HepG2 (cell line): Measurements from ENCODE around the gene FLT3LG. TPM values are rescaled to one million over a fixed set of nuclear protein-coding genes. Genes with fewer than 3 reads are reported as not detected.

Experiments used
- HDAC2 ChIP-seq: sonication (generic); formaldehyde crosslinking; IDR thresholded peaks from 2 replicates; pipeline ENCODE4 v1.4.0; 2020; ENCODE audit warnings: missing genetic modification reagents
- HNRNPLL ChIP-seq: fragments of 200-400 bp; formaldehyde crosslinking; IDR thresholded peaks from 2 replicates; pipeline ENCODE4 v1.6.1; 2017; ENCODE audit warnings: mild to moderate bottlenecking, low read depth, low read length; ENCODE audit not compliant: poor library complexity, severe bottlenecking
- HNRNPUL1 ChIP-seq: fragments of 200-400 bp; formaldehyde crosslinking; IDR thresholded peaks from 2 replicates; pipeline ENCODE4 v1.6.1; 2017; ENCODE audit warnings: low read depth, mild to moderate bottlenecking, low read length, moderate library complexity
- IRF1 ChIP-seq: sonication (generic); formaldehyde crosslinking; IDR thresholded peaks from 2 replicates; pipeline ENCODE4 v1.4.0; 2020; ENCODE audit warnings: low read depth, mild to moderate bottlenecking, missing genetic modification reagents
- KMT2A ChIP-seq: sonication (generic); formaldehyde crosslinking; IDR thresholded peaks from 2 replicates; pipeline ENCODE4 v1.4.0; 2020; ENCODE audit warnings: missing genetic modification reagents
- MLX ChIP-seq: IDR thresholded peaks from 2 replicates; pipeline ENCODE4 v1.6.1; 2016
- MTA1 ChIP-seq: sonication (generic); formaldehyde crosslinking; IDR thresholded peaks from 2 replicates; pipeline ENCODE4 v1.4.0; 2020; ENCODE audit warnings: missing genetic modification reagents, mild to moderate bottlenecking, borderline replicate concordance
- NBN ChIP-seq: fragments of 450-650 bp; conservative IDR thresholded peaks from 2 replicates; pipeline ENCODE4 v1.6.1; 2017
- RXRA ChIP-seq: sonication (generic); formaldehyde crosslinking; IDR thresholded peaks from 2 replicates; pipeline ENCODE4 v1.5.1; 2020; ENCODE audit warnings: missing genetic modification reagents
- SMAD9 ChIP-seq: sonication (generic); formaldehyde crosslinking; IDR thresholded peaks from 2 replicates; pipeline ENCODE4 v1.5.1; 2020; ENCODE audit warnings: mild to moderate bottlenecking, missing genetic modification reagents
- SOX5 ChIP-seq: IDR thresholded peaks from 2 replicates; pipeline ENCODE4 v1.6.1; 2016; ENCODE audit warnings: borderline replicate concordance
- TAF15 ChIP-seq: fragments of 200-400 bp; formaldehyde crosslinking; IDR thresholded peaks from one replicate; pipeline ENCODE4 v1.6.1; 2018; ENCODE audit warnings: mild to moderate bottlenecking, low read depth, low read length; ENCODE audit not compliant: poor library complexity, severe bottlenecking
- TEF ChIP-seq: sonication (generic); formaldehyde crosslinking; IDR thresholded peaks from 2 replicates; pipeline ENCODE4 v1.5.0; 2020; ENCODE audit warnings: missing genetic modification reagents
- ZNF263 ChIP-seq: sonication (generic); formaldehyde crosslinking; IDR thresholded peaks from 2 replicates; pipeline ENCODE4 v1.4.0; 2020; ENCODE audit warnings: missing genetic modification reagents
- ZNF335 ChIP-seq: sonication (generic); formaldehyde crosslinking; IDR thresholded peaks from 2 replicates; pipeline ENCODE4 v1.4.0; 2020; ENCODE audit warnings: missing genetic modification reagents
- ZNF451 ChIP-seq: sonication (generic); formaldehyde crosslinking; IDR thresholded peaks from 2 replicates; pipeline ENCODE4 v1.5.0; 2020; ENCODE audit warnings: mild to moderate bottlenecking, missing genetic modification reagents
- ZNF687 ChIP-seq: sonication (generic); formaldehyde crosslinking; IDR thresholded peaks from 2 replicates; pipeline ENCODE4 v1.5.1; 2020; ENCODE audit warnings: mild to moderate bottlenecking, missing genetic modification reagents, moderate library complexity
- ZSCAN22 ChIP-seq: sonication (generic); formaldehyde crosslinking; IDR thresholded peaks from 2 replicates; pipeline ENCODE4 v1.4.0; 2020; ENCODE audit warnings: mild to moderate bottlenecking, missing genetic modification reagents
- ZSCAN5A ChIP-seq: sonication (generic); formaldehyde crosslinking; IDR thresholded peaks from 2 replicates; pipeline ENCODE4 v1.8.0; 2022; ENCODE audit warnings: mild to moderate bottlenecking, missing genetic modification reagents, borderline replicate concordance
- polyA plus RNA-seq, 8 experiments: library from polyadenylated mRNA; depleted of rRNA in 3 of 8; stranded (reverse) in 7 of 8; unstranded in 1 of 8; fragments of >200 nt; fragmentation: Illumina TruSeq in 4 of 8; extraction: Trizol in 4 of 8; gene quantifications; 2 replicates each; pipeline versions ENCODE4 v1.2.1 to v1.2.3, GENCODE V29; 2011 to 2016; ENCODE audit warnings: low read depth in 4 of 8, missing spikeins in 1 of 8, mixed read lengths in 1 of 8; ENCODE audit not compliant: insufficient read depth in 1 of 8
- total RNA-seq, 5 experiments: library from RNA; depleted of rRNA; stranded (reverse); fragments of >200 nt; fragmentation: Illumina TruSeq; extraction: Trizol; gene quantifications; 2 replicates each; pipeline ENCODE4 v1.2.3, GENCODE V29; 2016; ENCODE audit warnings: low read depth in 1 of 5

FLT3LG gene
- total and polyA plus RNA-seq, 2 of the 13 experiments (the other 11 are each of a cell fraction or from before 2014, with no cell fraction given), result 1.5 to 2.6 TPM

- peak; percentile 65; the same call in 1 of the 2 replicates for TF ChIP-seq ZNF687 (CRISPR knock-in tag)
- peak; percentile 62; the same call in 1 of the 2 replicates for TF ChIP-seq ZNF451 (CRISPR knock-in tag)
- TF ChIP-seq SOX5, result peak; percentile 64
- 0 out of 2 replicates have a peak, but pooled peaks have one; percentile 20 for TF ChIP-seq HNRNPUL1
- TF ChIP-seq IRF1 (CRISPR knock-in tag), result no peak
- TF ChIP-seq MTA1 (CRISPR knock-in tag), result no peak
- TF ChIP-seq ZSCAN5A (CRISPR knock-in tag), result 0 out of 2 replicates have a peak, but pooled peaks have one; percentile 32
- peak; percentile 52 for TF ChIP-seq RXRA
- TF ChIP-seq ZNF263 (CRISPR knock-in tag), result peak; percentile 82
- no peak for TF ChIP-seq SMAD9 (CRISPR knock-in tag)
- TF ChIP-seq ZNF335 (CRISPR knock-in tag), result 0 out of 2 replicates have a peak, but pooled peaks have one; percentile 12
- no peak for TF ChIP-seq TEF (CRISPR knock-in tag)
- TF ChIP-seq HNRNPLL, result no peak
- no peak for TF ChIP-seq TAF15
- peak; percentile 96 for TF ChIP-seq ZSCAN22 (CRISPR knock-in tag)
- no peak for TF ChIP-seq NBN
- TF ChIP-seq MLX (CRISPR knock-in tag), result 0 out of 2 replicates have a peak, but pooled peaks have one; percentile 34
- TF ChIP-seq HDAC2 (CRISPR knock-in tag), result peak; percentile 45; the same call in 1 of the 2 replicates
- peak; percentile 54; the same call in 1 of the 2 replicates for TF ChIP-seq KMT2A (CRISPR knock-in tag)
These were observed 39.1 kb downstream of the FLT3LG start (continued) for GRCh38 chr19:49512970-49513745.
